Brain pericyte (primary cell): ENCODE measurements around the gene NUB1.

Source experiments
- DNase-seq: peaks from one replicate; pipeline ENCODE4 v3.0.0-alpha.2; 2012; ENCODE audit warnings: low read depth, low spot score

NUB1 gene

GRCh38 chr7:151345576-151346469, 4.2 kb downstream of the NUB1 start:
- DNase-seq = no peak

GRCh38 chr7:151346470-151346769, 4.8 kb downstream of the NUB1 start:
- DNase-seq = no peak

GRCh38 chr7:151347200-151347599, 5.6 kb downstream of the NUB1 start:
- no peak for DNase-seq

DNA sequence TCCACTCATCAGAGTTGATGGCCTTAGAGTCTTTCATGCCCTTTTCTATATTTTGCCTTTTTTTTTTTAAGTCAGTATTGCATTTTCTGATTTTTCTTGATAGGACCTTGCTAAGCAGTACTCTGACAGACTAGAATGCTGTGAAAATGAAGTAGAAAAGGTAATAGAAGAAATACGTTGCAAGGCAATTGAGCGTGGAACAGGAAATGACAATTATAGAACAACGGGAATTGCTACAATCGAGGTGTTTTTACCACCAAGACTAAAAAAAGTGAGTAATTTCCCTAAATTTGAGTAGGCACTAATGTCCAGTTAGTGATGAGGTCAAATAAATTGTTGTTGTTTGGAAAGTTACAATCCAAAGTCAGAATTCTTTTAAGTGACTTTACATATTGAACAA, 7.4 kb downstream of the NUB1 start:
- DNase-seq = no peak

- DNase-seq = no peak
Observed at GRCh38 chr7:151349507-151349853, 7.9 kb downstream of the NUB1 start.

DNA sequence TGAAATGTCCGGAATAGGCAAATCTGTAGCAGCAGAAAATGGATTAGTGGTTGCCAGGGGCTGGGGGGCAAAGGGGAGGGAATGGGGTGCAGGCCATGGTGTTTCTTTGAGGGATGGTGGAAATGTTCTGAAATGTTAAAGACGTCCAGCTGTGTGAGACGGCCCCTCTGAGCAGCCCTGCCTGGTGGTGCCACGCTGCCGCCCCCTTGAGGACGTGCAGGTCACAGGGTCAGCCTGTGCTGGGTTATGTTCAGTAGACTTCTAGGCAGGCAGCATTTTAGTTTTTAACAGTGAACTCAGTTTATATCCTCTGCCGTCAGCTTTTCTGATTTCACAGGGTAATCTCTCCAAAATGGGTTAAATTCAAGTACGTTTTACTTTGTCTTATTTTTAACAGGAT, 9.4 kb downstream of the NUB1 start:
- DNase-seq = no peak

GRCh38 chr7:151351967-151352366, 10.4 kb downstream of the NUB1 start:
- no peak for DNase-seq

- no peak for DNase-seq
Observed at GRCh38 chr7:151352512-151352911, 10.9 kb downstream of the NUB1 start.

DNA sequence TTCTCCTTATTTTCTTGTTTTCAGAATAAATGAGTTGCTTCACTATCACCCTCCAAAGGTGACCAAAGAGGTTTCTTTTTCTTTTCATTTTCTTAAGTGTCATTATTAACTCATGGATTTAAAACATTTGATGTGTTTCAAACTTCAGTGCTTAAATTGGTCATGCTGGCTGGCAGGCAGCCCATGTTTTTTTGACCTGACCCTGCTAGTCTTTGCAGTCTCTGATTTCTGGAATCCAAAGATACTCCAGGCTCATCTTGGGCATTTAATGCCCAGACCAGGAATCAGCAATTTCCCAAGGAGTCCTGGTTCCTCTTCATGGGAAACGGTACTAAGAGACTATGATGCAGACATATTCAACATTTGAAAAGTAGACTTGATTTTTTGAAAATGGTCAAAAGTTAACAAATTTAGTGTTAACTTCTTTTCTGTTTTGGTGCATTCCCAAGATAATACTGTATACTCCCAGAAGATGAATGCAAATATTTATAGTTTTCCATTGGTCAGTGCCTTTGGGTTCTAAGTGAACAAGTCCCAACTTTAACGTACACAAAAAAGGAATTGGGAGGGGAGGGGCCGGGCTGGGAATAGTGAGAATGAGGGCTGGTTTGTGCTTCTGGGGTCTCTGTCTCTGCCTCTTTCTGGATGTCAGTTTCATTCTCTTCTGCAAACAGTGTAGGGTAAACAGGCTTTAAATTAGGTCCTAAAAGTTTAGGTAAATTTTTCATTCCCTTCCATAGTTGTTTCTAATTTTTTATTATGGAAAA, 19.8 kb downstream of the NUB1 start:
- DNase-seq = no peak

GRCh38 chr7:151363182-151363581, 21.6 kb downstream of the NUB1 start:
- DNase-seq = no peak

DNA sequence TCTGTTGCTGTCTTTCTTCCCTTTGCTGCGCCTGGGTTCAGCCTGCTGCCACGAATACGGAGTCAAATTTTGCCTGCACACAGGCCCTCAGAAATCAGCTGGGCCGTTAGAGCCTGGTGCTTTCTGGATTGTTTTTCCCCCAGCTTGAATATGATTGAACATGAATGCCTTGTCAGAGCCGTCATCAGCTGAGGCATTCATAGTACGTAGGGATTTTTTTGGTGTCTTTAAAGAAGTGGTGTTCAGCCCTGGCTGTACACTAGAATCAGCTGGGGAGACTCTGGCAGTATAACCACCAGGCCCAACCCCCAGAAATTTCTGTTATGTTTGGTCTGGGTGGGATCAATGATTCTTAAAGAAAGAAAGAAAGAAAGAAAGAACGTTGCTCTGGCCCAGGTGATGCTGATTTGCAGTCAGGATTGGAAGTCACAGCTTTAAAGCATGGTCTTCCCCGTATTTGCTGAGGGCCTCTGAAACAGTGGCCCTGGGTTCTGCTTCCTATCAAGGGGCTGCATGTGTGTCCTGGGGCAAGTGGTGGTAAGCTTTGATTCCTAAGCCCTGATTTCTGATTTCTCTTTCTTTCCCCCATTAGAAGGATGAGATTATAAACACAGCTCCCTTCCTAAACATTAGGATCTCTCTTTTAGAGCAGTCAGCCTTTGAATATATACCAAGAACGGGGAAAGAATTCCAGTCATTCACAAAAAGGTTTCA, 24.7 kb downstream of the NUB1 start:
- no peak for DNase-seq

GRCh38 chr7:151366880-151367222, 25.2 kb downstream of the NUB1 start:
- no peak for DNase-seq

GRCh38 chr7:151367284-151367683, 25.7 kb downstream of the NUB1 start:
- no peak for DNase-seq

- no peak for DNase-seq
Observed at GRCh38 chr7:151368136-151368571, 26.5 kb downstream of the NUB1 start.

DNA sequence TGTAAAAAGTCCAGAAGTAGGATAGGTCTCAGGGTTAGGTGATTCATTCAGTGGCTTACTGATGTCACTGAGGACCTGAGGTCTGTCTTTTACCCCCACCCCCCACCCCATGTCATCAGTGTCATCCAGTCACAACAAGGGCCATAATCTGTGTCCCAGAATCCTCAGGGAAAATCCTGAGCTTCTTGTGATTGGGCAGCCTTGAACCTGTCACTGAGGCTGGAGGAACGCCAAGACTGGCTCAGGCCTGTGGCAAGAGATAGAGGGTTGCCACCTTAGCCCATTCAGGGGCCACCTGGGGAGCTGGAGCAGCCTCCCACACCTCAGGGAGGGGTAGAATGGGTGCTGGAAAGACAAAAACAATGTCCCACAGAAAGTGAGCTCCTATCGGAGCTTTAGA, 29.7 kb downstream of the NUB1 start:
- DNase-seq = no peak

DNA sequence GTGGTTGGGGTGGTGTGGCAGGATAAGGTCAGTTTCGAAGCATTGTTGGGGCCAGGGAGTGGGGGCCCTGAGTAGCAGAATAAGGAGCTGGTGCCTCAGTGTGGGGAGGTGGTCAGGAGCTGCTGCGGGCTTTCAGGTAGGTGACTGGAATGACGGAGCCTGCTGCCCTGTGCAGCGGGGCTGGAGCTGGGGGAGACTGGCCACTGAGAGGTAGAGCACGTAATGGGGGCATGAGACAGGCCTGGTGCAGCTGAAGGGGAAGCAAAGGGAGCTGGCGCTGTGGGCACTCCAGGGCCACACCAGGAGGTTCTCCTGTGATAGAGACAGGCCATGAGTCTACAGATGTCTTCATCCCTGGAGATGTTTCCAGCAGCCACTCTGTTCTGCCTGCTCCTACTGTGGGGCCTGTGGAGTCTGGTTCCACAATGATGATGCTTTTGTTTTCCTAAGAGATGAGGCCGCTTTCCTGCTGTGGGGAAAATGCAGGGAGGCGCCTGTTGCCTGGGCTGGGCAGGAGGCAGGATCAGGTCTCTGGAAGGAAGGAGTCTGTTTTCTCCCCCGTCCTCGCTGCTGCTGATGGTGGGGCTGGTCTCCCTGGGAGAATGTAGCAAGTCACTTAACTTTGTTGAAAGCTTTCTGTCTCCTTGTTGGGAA, 31.1 kb downstream of the NUB1 start:
- peak; percentile 44 for DNase-seq

DNA sequence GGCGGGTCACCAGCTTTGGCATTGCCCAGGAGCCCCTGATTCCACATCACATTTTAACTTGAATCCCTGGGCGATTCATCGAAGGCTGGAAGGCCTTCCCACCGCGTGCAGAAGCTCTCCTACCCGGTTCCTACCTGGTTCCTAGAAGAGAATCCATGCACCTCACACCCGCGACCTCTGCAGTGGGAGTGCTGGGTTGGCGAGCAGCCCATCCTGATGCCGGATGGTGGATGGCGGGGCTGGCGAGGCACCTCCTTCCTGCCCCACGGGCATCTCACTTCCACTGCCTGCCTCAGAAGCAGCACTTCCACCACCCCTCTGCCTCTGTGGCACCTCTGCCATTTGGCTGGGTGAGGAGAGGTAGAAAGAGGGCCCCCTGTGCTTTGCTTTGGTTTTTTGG, 32.0 kb downstream of the NUB1 start:
- DNase-seq = no peak

GRCh38 chr7:151374139-151374538, 32.5 kb downstream of the NUB1 start:
- no peak for DNase-seq

- DNase-seq = no peak
Observed at GRCh38 chr7:151374726-151375125, 33.1 kb downstream of the NUB1 start.

GRCh38 chr7:151375530-151376217, 34.1 kb downstream of the NUB1 start:
- DNase-seq = no peak

DNA sequence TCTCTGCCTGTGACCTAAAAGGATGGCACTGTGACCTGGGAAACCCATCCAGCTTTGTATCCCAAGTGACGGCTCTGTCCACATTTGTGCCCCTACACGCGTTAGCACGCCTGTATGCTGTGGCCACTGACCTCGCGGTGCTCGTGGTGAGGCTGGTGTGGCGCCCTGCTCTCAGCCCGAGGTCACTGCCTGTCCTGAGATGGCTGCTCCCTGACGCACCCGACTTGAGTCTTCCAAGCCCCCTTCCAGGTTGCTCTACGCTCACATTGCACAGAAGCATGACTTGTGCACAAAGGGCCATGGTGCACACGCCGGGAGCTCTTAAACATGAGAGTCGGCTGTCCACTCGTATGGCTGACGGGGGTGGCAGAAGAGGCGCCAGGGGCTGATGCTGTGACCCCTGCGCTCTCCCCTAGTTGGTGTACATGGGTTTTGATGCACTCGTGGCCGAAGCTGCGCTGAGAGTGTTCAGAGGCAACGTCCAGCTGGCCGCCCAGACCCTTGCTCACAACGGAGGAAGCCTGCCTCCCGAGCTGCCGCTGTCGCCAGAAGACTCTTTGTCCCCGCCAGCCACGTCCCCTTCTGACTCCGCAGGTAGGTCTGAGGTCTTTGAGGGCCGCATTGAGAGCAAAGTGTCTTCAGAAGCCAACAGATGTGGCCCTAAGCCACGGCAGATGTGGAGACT, 34.7 kb downstream of the NUB1 start:
- no peak for DNase-seq
